HCT116 (cell line): ENCODE data around the gene KRTAP4-5. TPM values are rescaled to one million over a fixed set of nuclear protein-coding genes. Genes with fewer than 3 reads are reported as not detected.

ENCODE experiments used
- ATAC-seq: fragments of 200-7000 bp; cut with Tn5 transposase; 2 replicates; pipeline ENCODE4 v1.9.1; 2020; ENCODE audit warnings: mild to moderate bottlenecking, moderate library complexity
- BruUV-seq: library from RNA; stranded (reverse); fragments of 400-500 nt; replicated peaks from 2 replicates; lab custom pipeline; 2021; lab: Mats Ljungman, UMichigan
- CTCF ChIA-PET: fragments of 300-600 bp; sonication (Branson Sonifier 250); formaldehyde crosslinking; loops from one replicate; lab custom pipeline; 2021; ENCODE audit warnings: antibody characterized with exemption; lab: Charles Lee
- POLR2A ChIA-PET: fragments of 300-600, 350-600 bp; sonication (Branson Sonifier 250); formaldehyde crosslinking; loops from one replicate; lab custom pipeline; 2021; ENCODE audit warnings: antibody characterized with exemption; lab: Charles Lee
- RAD21 ChIA-PET, 2 experiments: fragments of 300-600 bp; sonication (Branson Sonifier 250); formaldehyde crosslinking; loops; one replicate each; lab custom pipeline; 2023; ENCODE audit warnings: low total read pairs in 2 of 2; ENCODE audit not compliant: uncharacterized antibody in 2 of 2, unreplicated experiment in 2 of 2, low non-redundant PET in 1 of 2; lab: Charles Lee
- DNase-seq: peaks from one replicate; pipeline ENCODE4 v3.0.0-alpha.2; 2010; ENCODE audit warnings: low read depth, low spot score
- H2AFZ ChIP-seq: fragments of 200-600 bp; shearing (Covaris generic), sonication (generic); 2 replicates; pipeline ENCODE4 v1.6.1; 2017; ENCODE audit warnings: low read depth, mixed run types, mixed read lengths, antibody characterized with exemption, low read length; ENCODE audit not compliant: poor library complexity, severe bottlenecking
- H3K27ac ChIP-seq: 2 replicates; pipeline ENCODE4 v1.5.1; 2012; ENCODE audit warnings: low read depth, low read length
- H3K27me3 ChIP-seq: fragments of 200-600 bp; sonication (generic); 2 replicates; pipeline ENCODE4 v1.6.1; 2016; ENCODE audit warnings: mixed run types, low read length, mixed read lengths; ENCODE audit not compliant: insufficient read depth
- H3K36me3 ChIP-seq, 2 experiments: fragments of 200-500 bp in 1 of 2; fragments of 200-600 bp in 1 of 2; sonication (Bioruptor generic) in 1 of 2; sonication (generic) in 1 of 2; 2 replicates each; pipeline versions ENCODE4 v1.5.1 to v1.6.1; 2014 to 2016; ENCODE audit warnings: low read length in 2 of 2, inconsistent platforms in 1 of 2, mixed read lengths in 1 of 2, mixed run types in 1 of 2; ENCODE audit not compliant: insufficient read depth in 2 of 2, control insufficient read depth in 1 of 2
- H3K4me1 ChIP-seq, 2 experiments: fragments of 200-600 bp in 1 of 2; sonication (generic) in 1 of 2; 2 replicates each; pipeline versions ENCODE4 v1.5.1 to v1.6.1; 2012 to 2017; ENCODE audit warnings: low read length in 2 of 2, inconsistent platforms in 1 of 2, mild to moderate bottlenecking in 1 of 2, mixed read lengths in 1 of 2, mixed run types in 1 of 2, moderate library complexity in 1 of 2; ENCODE audit not compliant: insufficient read depth in 2 of 2, control insufficient read depth in 1 of 2
- H3K4me2 ChIP-seq: fragments of 200-600 bp; sonication (generic); 2 replicates; pipeline ENCODE4 v1.6.1; 2017; ENCODE audit warnings: mixed run types, low read length, mixed read lengths
- H3K4me3 ChIP-seq, 2 experiments: fragments of 200-600 bp in 1 of 2; sonication (generic) in 1 of 2; replicated peaks in 1 of 2; 2 replicates each; pipeline ENCODE4 v1.5.1; 2011 to 2016; ENCODE audit warnings: low read length in 2 of 2, control low read depth in 1 of 2, low read depth in 1 of 2, mild to moderate bottlenecking in 1 of 2, mixed read lengths in 1 of 2, mixed run types in 1 of 2
- H3K79me2 ChIP-seq: fragments of 200-600 bp; sonication (generic); 2 replicates; pipeline ENCODE4 v1.6.1; 2017; ENCODE audit warnings: mild to moderate bottlenecking, mixed run types, low read length, moderate library complexity, mixed read lengths; ENCODE audit not compliant: insufficient read depth
- H3K9ac ChIP-seq: fragments of 200-600 bp; sonication (generic); 2 replicates; pipeline ENCODE4 v1.6.1; 2016; ENCODE audit warnings: low read length, mixed read lengths
- H3K9me2 ChIP-seq: fragments of 200-600 bp; sonication (generic), shearing (Covaris generic); 2 replicates; pipeline ENCODE4 v1.6.1; 2017; ENCODE audit warnings: mixed run types, mild to moderate bottlenecking, moderate library complexity; ENCODE audit not compliant: insufficient read depth
- H3K9me3 ChIP-seq, 2 experiments: fragments of 200-500 bp in 1 of 2; fragments of 200-600 bp in 1 of 2; sonication (Bioruptor generic) in 1 of 2; sonication (generic) in 1 of 2; 2 replicates each; pipeline ENCODE4 v1.6.1; 2014 to 2017; ENCODE audit warnings: low read length in 2 of 2, mixed read lengths in 2 of 2, inconsistent platforms in 1 of 2, low read depth in 1 of 2, mild to moderate bottlenecking in 1 of 2, mixed run types in 1 of 2, moderate library complexity in 1 of 2; ENCODE audit not compliant: control insufficient read depth in 1 of 2, insufficient read depth in 1 of 2
- H4K20me1 ChIP-seq: fragments of 200-600 bp; sonication (generic), shearing (Covaris generic); 2 replicates; pipeline ENCODE4 v1.6.1; 2017; ENCODE audit warnings: mixed run types, mild to moderate bottlenecking, moderate library complexity; ENCODE audit not compliant: insufficient read depth
- ATF3 ChIP-seq: IDR thresholded peaks from 2 replicates; pipeline ENCODE4 v1.6.1; 2012
- CBX3 ChIP-seq: IDR thresholded peaks from 2 replicates; pipeline ENCODE4 v1.6.1; 2012; ENCODE audit warnings: low read depth
- CEBPB ChIP-seq: IDR thresholded peaks from 2 replicates; pipeline ENCODE4 v1.6.1; 2012; ENCODE audit warnings: low read depth
- ELF1 ChIP-seq: IDR thresholded peaks from 2 replicates; pipeline ENCODE4 v1.6.1; 2012; ENCODE audit warnings: low read depth, borderline replicate concordance
- EZH2 ChIP-seq: fragments of 200-600 bp; sonication (generic); IDR thresholded peaks from 2 replicates; pipeline ENCODE4 v1.6.1; 2017; ENCODE audit warnings: antibody characterized with exemption, mixed run types
- EZH2phosphoT487 ChIP-seq: fragments of 200-600 bp; IDR thresholded peaks from 2 replicates; pipeline ENCODE4 v1.6.1; 2018; ENCODE audit warnings: antibody characterized with exemption, borderline replicate concordance
- FOSL1 ChIP-seq: IDR thresholded peaks from 2 replicates; pipeline ENCODE4 v1.6.1; 2012; ENCODE audit warnings: low read depth
- JUND ChIP-seq: IDR thresholded peaks from 2 replicates; pipeline ENCODE4 v1.6.1; 2012
- POLR2AphosphoS5 ChIP-seq: IDR thresholded peaks from 2 replicates; pipeline ENCODE4 v1.6.1; 2011; ENCODE audit warnings: mild to moderate bottlenecking, low read depth, low read length, moderate library complexity
- RAD21 ChIP-seq: IDR thresholded peaks from 2 replicates; pipeline ENCODE4 v1.6.1; 2012; ENCODE audit warnings: low read depth, mild to moderate bottlenecking
- SIN3A ChIP-seq: IDR thresholded peaks from 2 replicates; pipeline ENCODE4 v1.6.1; 2012; ENCODE audit warnings: low read depth
- SP1 ChIP-seq: IDR thresholded peaks from 2 replicates; pipeline ENCODE4 v1.6.1; 2012; ENCODE audit warnings: low read depth
- ZFX ChIP-seq: fragments of 450-650 bp; IDR thresholded peaks from 2 replicates; pipeline ENCODE4 v1.6.1; 2017
- ZNF274 ChIP-seq: fragments of 200-500 bp; sonication (Bioruptor generic); IDR thresholded peaks from 2 replicates; pipeline ENCODE4 v1.6.1; 2014; ENCODE audit warnings: mild to moderate bottlenecking, low read depth, low read length, inconsistent platforms
- intact Hi-C: fragments of 100-400 bp; cut with micrococcal nuclease; formaldehyde crosslinking; loops from 2 replicates; pipeline ENCODE4 v1.10.0; 2022
- total RNA-seq: library from RNA; stranded (reverse); gene quantifications from one replicate; pipeline ENCODE4 v1.2.1, GENCODE V29; 2021; ENCODE audit not compliant: unreplicated experiment
- TF ChIP-seq, protein P1 (sequence below): IDR thresholded peaks from 2 replicates; pipeline ENCODE4 v1.6.1; 2012
- TF ChIP-seq, protein P2 (sequence below), 3 experiments: fragments of 200-600 bp in 1 of 3; sonication (generic) in 1 of 3; IDR thresholded peaks in 2 of 3; conservative IDR thresholded peaks in 1 of 3; 2 replicates each; pipeline ENCODE4 v1.5.1; 2012 to 2017; ENCODE audit warnings: low read depth in 2 of 3, low read length in 2 of 3, antibody characterized with exemption in 1 of 3, borderline replicate concordance in 1 of 3, control low read depth in 1 of 3, mild to moderate bottlenecking in 1 of 3, mixed read lengths in 1 of 3, mixed run types in 1 of 3, moderate library complexity in 1 of 3; ENCODE audit not compliant: insufficient read depth in 1 of 3
- TF ChIP-seq, protein P3 (sequence below): IDR thresholded peaks from 2 replicates; pipeline ENCODE4 v1.6.1; 2012; ENCODE audit warnings: low read depth

KRTAP4-5 gene
- total RNA-seq, 1 experiment from 2014 or later, result not detected

GRCh38 chr17:41151525-41151924 is 1.9 kb upstream of the KRTAP4-5 start:
- Histone ChIP-seq H3K9ac (no peak overlapping the region), H3K9me3 (peaks cover 0 to 10% of the 10 kb centered on the region in 2 experiments; a peak in 1 of 4 replicates), H3K9me2 (no peaks in the 10 kb centered on the region), H3K4me3 (no peak overlapping the region), H4K20me1 (no peaks in the 10 kb centered on the region), H3K36me3 (no peaks in the 10 kb centered on the region), H3K27ac (no peak overlapping the region), H3K27me3 (no peaks in the 10 kb centered on the region), H2AFZ (no peak overlapping the region), H3K79me2 (no peaks in the 10 kb centered on the region), H3K4me2 (no peak overlapping the region), H3K4me1 (no peaks in the 10 kb centered on the region)
- DNase-seq (no peak), ATAC-seq (no peak)
- CTCF ChIA-PET, result no interaction called here
- RAD21 ChIA-PET, result no interaction called here
- TF ChIP-seq CBX3 (no peak), FOSL1 (no peak), ATF3 (no peak), SIN3A (no peak), JUND (no peak), EZH2 (no peak), ZNF274 (no peak), POLR2AphosphoS5 (no peak), CEBPB (no peak), RAD21 (no peak), SP1 (no peak), ZFX (no peak), EZH2phosphoT487 (no peak), ELF1 (no peak)
- TF ChIP-seq, protein P1, sequence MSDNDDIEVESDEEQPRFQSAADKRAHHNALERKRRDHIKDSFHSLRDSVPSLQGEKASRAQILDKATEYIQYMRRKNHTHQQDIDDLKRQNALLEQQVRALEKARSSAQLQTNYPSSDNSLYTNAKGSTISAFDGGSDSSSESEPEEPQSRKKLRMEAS, result no peak
- TF ChIP-seq, protein P2, sequence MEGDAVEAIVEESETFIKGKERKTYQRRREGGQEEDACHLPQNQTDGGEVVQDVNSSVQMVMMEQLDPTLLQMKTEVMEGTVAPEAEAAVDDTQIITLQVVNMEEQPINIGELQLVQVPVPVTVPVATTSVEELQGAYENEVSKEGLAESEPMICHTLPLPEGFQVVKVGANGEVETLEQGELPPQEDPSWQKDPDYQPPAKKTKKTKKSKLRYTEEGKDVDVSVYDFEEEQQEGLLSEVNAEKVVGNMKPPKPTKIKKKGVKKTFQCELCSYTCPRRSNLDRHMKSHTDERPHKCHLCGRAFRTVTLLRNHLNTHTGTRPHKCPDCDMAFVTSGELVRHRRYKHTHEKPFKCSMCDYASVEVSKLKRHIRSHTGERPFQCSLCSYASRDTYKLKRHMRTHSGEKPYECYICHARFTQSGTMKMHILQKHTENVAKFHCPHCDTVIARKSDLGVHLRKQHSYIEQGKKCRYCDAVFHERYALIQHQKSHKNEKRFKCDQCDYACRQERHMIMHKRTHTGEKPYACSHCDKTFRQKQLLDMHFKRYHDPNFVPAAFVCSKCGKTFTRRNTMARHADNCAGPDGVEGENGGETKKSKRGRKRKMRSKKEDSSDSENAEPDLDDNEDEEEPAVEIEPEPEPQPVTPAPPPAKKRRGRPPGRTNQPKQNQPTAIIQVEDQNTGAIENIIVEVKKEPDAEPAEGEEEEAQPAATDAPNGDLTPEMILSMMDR (IDR thresholded peaks at IDR 0.05 in 2 of 3, conservative IDR thresholded peaks at IDR 0.05 in 1 of 3; ENCODE audit: borderline replicate concordance in 1 of 3, insufficient read depth in 1 of 3, low read depth in 2 of 3, low read length in 2 of 3), result no peak
- TF ChIP-seq, protein P3, sequence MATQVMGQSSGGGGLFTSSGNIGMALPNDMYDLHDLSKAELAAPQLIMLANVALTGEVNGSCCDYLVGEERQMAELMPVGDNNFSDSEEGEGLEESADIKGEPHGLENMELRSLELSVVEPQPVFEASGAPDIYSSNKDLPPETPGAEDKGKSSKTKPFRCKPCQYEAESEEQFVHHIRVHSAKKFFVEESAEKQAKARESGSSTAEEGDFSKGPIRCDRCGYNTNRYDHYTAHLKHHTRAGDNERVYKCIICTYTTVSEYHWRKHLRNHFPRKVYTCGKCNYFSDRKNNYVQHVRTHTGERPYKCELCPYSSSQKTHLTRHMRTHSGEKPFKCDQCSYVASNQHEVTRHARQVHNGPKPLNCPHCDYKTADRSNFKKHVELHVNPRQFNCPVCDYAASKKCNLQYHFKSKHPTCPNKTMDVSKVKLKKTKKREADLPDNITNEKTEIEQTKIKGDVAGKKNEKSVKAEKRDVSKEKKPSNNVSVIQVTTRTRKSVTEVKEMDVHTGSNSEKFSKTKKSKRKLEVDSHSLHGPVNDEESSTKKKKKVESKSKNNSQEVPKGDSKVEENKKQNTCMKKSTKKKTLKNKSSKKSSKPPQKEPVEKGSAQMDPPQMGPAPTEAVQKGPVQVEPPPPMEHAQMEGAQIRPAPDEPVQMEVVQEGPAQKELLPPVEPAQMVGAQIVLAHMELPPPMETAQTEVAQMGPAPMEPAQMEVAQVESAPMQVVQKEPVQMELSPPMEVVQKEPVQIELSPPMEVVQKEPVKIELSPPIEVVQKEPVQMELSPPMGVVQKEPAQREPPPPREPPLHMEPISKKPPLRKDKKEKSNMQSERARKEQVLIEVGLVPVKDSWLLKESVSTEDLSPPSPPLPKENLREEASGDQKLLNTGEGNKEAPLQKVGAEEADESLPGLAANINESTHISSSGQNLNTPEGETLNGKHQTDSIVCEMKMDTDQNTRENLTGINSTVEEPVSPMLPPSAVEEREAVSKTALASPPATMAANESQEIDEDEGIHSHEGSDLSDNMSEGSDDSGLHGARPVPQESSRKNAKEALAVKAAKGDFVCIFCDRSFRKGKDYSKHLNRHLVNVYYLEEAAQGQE, result no peak
- intact Hi-C loops, result no loop called here
- no TSS peak for BruUV-seq
- POLR2A ChIA-PET, result no interaction called here
